ENCODE results near the gene CALN1.

DNA sequence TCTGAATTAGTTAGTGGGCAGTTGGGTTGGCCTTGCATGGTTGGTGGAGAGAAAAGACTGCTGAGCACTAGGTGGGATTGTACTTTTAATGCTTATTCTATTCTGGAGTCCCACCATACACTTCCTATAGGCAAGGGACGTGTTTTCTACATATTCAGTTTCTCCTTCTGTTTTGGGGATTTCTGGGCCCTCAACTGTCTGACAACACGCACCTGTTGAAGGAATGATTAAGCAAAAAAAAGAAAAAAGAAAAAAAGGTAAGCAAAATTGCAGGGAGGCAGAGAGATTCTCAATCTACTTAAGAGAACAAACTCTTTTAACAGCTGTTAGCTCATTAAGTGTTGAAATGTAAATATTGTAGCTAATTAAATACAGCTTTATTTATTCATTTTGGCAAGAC, 541.3 kb downstream of the CALN1 start:
- no peak for TF ChIP-seq USF2 (IDR thresholded peaks at IDR 0.05; ENCODE audit: low read length)
- TF ChIP-seq POLR2A (IDR thresholded peaks at IDR 0.05; ENCODE audit: control extremely low read depth in 1 of 2, low read depth in 2 of 2, low read length in 2 of 2), result no peak
- no peak for TF ChIP-seq EGR1 (IDR thresholded peaks at IDR 0.05; ENCODE audit: borderline replicate concordance, low read depth, low read length)
- TF ChIP-seq, protein P1, sequence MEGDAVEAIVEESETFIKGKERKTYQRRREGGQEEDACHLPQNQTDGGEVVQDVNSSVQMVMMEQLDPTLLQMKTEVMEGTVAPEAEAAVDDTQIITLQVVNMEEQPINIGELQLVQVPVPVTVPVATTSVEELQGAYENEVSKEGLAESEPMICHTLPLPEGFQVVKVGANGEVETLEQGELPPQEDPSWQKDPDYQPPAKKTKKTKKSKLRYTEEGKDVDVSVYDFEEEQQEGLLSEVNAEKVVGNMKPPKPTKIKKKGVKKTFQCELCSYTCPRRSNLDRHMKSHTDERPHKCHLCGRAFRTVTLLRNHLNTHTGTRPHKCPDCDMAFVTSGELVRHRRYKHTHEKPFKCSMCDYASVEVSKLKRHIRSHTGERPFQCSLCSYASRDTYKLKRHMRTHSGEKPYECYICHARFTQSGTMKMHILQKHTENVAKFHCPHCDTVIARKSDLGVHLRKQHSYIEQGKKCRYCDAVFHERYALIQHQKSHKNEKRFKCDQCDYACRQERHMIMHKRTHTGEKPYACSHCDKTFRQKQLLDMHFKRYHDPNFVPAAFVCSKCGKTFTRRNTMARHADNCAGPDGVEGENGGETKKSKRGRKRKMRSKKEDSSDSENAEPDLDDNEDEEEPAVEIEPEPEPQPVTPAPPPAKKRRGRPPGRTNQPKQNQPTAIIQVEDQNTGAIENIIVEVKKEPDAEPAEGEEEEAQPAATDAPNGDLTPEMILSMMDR (IDR thresholded peaks at IDR 0.05; ENCODE audit: control extremely low read depth in 1 of 3, insufficient read depth in 1 of 3, low read depth in 1 of 3, low read length in 3 of 3), result no peak
- no peak for TF ChIP-seq POLR2AphosphoS5 (IDR thresholded peaks at IDR 0.05; ENCODE audit: low read depth, low read length)
- no peak for TF ChIP-seq ATF3 (IDR thresholded peaks at IDR 0.05; ENCODE audit: insufficient read depth, low read depth, low read length)

All from H1 (cell line).